T-helper 2 cell treated with Interferon-gamma antibody and Interleukin-4, amounts not matched to agents 100 ng/mL and 5 ng/mL, for 36 hours (primary cell): ENCODE measurements around the gene MTMR3. TPM values are rescaled to one million over a fixed set of nuclear protein-coding genes. Genes with fewer than 3 reads are reported as not detected.
"Not testable (repeated sequence)": the region's sequence is repeated elsewhere in the genome, so short reads cannot be mapped to it uniquely, and the experiment has no call there.

Experiments used
- intact Hi-C: fragments of 100-400 bp; cut with micrococcal nuclease; formaldehyde crosslinking; loops from one replicate; pipeline ENCODE4 v1.15.1; 2023
- total RNA-seq: library from RNA; stranded (reverse); gene quantifications from 2 replicates; pipeline ENCODE4 v1.2.3, GENCODE V29; 2022

Gene MTMR3
- total RNA-seq, 1 donor from 2014 or later = 27.8 TPM

DNA sequence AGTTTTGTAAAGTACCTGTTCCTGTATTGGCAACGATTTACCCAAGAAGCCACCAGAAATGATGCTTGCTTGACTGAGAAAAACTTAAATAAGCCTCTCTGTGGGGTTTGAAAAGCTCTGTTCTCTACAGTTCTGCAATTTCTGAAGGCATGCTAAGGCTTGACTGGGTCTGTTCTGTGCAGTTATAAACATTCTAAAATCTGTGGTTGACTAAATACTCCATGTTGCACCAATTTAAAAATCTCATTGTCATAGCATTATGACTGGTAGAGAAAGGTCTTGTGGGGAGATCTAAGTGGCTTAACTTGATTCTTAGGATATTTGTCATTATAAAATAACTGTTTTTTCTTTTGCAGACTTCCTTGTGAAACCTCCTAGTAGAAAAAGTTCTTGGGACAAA is 73.7 kb downstream of the MTMR3 start:
- intact Hi-C loops = no loop called here

DNA sequence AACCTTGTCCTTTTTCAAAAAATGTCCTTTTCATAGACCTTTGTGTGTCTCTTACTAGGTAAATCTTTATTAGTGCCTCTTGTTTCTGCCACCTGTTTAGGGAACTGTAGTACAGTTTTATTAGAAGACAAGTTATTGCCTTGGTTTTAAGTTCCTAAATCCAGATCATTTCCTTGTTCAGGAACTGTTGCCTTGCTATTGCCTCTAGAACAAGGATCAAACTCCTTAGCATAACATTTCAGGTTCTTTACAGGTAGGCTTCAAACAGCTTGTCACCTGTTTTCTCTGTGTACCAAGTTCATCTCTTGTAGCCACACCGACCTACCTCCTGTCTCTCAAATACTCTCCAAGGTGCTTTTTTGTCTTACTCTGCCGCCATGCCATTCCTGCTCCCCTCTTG is 75.2 kb downstream of the MTMR3 start:
- intact Hi-C loops = no loop called here

DNA sequence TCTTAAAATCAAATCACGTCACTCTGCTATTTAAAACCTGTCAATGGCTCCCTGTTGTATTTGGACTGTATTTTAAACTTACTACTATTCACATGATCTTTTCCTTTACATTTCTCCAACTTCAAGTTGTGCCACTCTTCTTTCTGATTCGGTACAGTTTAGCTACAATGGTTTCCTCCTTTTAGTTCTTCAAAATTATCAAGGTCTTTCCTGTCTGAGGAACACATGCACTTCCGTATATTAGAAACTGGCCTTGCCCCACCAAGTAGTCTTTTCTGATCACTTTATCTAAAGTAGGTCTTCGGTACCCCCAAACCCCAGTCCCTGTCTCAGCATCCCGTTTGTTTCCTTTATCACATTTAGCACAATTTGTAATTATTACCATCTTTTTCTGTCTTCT is 81.8 kb downstream of the MTMR3 start:
- intact Hi-C loops = no loop called here

DNA sequence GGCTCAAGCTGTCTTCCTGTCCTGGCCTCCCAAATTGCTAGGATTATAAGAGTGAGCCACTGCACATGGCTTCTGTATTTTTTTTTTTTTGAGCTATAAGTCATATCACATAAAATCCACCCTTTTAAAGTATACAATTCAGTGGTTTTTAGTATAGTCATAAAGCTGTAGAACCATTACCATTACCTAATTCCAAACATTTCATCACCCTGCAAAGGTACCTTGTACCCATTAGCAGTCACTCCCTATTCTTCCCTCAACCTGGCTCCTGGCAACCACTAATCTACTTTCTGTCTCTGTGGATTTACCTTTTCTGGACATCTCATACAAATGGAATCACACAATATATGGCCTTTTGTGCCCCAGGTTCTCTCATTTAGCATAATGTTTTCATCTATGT is 84.5 kb downstream of the MTMR3 start:
- intact Hi-C loops = no loop called here

DNA sequence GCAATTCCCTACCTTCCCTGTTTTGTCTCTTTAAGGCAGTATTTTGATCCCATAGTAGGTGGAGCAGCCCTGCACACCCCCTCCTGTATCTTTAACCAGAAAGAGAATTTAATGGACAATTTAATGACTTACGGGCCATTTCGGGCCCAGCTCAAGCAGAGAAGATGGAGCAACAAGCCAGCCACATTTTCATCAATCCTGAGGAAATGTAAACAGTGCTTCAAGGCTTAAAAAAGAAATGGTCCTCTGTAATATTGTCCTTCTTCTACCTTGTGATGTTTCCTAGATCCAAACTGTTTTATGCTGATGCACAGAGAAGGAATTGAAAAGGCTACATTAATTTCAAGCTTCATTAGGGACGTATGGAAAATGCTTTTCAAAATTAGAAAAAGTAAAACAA is 88.6 kb downstream of the MTMR3 start:
- intact Hi-C loops = no loop called here

DNA sequence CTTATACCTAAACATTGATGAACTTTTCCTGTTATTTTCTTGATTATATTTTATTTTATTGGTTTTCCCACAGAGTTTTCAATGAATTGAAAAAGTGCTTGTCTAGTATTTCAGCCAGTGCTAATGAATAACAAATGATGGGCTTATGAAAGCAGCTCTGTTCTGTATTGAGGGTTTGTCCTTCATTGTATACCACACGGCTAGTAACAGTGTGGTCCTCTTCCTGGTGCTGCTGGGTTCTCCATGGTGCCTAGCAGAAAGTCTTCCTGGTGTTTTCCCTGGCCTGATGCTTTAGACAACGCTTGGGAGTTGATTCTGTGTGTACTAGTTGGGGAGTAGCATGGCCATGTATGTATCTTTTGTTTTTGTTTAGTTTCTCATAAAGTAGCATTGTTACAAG is 89.1 kb downstream of the MTMR3 start:
- intact Hi-C loops = no loop called here

DNA sequence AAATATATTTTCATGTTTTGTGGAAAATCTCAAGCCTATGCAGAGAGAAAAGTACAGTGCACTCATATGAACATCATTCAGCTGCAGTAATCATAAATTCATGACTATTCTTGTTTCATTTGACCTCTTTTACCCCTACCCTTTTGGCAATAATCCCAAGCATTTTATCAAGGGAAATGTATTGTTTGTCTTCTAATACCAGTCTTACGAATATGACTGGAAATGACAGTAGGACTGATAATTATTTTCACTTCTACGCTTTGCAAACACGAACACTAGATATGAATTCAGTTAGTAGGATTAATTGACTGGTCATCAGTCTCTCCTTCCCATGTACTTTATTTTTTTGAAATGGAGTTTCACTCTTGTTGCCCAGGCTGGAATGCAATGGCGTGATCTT is 90.3 kb downstream of the MTMR3 start:
- intact Hi-C loops = no loop called here

DNA sequence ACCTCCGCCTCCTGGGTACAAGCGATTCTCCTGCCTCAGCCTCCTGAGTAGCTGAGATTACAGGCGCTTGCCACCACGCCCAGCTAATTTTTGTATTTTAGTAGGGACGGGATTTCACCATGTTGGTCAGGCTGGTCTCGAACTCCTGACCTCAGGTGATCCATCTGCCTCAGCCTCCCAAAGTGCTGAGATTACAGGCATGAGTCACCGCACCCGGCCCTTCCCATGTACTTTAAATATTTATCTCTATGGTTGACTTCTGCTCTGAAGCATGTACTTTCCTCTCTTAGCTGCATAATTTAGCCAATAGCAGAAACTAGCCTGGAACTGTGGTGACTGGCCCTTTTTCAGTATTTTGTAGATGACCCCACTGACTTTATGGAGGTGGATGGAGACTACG is 90.7 kb downstream of the MTMR3 start:
- intact Hi-C loops = not testable (repeated sequence)

DNA sequence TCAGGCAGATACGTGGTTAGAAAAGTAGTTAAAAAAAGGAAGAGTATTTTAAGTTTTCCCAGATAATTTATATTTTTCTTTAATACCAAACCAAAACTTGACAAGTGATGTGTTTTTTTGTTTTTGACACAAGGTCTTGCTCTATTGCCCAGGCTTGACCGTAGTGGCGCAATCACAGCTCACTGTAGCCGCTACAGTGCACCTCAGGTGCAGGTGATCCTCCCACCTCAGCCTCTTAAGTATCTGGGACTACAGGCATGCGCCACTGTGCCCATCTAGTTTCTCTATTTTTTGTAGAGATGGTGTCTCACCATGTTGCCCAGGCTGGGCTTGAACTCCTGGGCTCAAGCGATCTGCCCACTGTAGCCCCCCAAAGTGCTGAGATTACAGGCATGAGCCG is 92.5 kb downstream of the MTMR3 start:
- intact Hi-C loops = no loop called here

DNA sequence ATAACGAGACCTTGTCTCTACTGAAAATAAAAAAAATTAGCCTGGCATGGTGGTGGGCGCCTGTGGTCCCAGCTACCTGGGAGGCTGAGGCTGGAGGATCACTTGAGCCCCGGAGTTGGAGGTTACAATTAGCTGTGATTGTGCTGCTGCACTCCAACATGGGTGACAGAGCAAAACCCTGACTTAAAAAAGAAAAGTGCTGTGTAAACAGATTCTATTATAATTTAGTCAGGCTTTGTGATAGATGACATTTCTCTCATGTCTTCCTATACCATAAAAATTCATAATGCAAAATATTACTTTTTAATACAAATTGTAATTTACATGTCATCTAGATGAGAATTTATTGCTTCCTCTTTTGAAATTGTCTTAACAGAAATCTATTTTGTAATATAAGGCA is 94.1 kb downstream of the MTMR3 start:
- intact Hi-C loops = no loop called here

DNA sequence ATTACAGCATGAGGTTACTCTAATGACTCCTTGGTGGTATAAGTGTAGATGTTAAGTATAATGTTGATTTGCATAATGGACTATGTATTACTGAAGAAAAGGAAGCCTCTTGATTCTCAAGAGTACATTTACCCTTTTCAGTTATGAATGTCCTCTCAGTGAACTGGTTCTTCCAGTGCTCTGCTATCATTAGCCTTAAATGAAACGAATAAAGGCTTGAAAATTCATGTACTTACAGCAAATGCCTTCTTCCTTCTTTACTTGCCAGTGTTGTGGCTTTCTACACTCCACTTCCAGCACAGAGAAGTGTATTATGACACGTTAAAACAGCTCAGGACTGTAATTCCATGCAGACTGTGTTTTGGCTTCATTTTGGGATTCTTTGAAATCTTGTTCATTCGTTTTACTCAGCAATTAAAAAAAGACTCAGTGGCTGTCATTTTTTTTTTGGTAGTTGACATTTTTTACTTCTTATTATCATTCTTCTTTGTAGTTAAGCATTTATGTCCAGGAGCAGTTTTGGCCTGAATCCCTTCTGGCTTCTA is 96.9 kb downstream of the MTMR3 start:
- intact Hi-C loops = no loop called here

DNA sequence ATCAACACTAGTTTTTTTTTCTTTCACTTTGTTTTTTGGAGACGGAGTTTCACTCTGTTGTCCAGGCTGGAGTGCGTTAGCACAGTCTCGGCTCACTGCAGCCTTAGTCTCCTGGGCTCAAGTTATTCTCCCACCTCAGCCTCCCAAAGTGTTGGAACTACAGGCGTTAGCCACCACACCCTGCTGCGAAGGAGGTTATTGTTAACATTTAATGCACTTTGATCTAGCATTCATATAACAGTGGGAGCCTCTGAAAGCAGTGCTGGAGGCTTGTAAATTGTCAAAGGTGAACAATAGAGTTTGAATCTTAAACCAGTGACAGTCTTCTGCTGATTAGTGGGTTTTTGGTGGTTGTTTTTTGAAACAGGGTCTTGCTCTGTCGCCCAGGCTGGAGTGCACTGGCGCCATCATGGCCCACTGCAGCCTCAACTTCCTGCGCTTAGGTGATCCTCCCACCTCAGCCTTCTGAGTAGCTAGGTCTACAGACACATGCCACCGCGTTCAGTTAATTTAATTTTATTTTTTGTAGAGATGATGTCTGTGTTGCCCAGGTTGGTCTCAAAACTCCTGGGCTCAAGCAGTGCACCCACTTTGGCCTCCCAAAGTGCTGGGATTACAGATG is 100.4 kb downstream of the MTMR3 start:
- intact Hi-C loops = no loop called here

DNA sequence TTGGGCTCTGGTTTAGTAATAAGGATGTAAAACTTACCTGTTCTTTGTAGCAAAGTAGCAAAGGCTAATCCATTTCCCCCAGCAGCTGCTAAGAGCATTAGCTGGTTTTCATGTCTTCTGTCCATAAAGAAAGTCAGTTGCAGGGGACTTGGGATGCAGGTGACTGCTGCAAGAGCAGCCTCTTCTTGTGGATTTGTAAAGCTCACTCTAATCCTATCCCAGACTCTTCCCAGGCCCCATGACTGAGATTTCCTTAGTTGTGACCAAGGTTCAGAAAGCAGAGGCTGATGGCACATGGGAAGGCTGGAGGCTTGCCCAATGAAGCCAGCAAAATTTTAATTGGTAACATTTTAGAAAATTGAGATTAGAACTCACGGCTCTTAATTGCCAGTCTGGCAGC is 102.9 kb downstream of the MTMR3 start:
- intact Hi-C loops = no loop called here

DNA sequence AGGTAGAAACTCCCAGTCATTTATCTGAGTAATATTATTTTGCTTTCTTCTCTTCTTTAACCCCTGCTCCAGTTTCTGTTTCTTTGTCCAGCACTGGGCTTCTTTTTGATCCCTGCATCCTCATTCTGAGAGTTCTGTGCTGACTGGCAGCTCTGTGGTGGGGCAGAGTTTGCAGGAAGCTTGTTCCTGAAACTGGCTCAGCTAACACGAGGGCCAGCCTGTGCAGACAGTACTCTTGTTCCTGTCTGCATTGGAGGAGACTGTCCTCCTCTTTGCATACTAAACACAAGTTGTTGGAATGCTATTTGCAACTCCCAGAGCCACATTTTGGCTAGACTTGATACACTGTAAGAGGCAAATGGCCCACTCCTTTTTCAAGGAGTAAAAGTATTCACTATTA is 104.2 kb downstream of the MTMR3 start:
- intact Hi-C loops = no loop called here

DNA sequence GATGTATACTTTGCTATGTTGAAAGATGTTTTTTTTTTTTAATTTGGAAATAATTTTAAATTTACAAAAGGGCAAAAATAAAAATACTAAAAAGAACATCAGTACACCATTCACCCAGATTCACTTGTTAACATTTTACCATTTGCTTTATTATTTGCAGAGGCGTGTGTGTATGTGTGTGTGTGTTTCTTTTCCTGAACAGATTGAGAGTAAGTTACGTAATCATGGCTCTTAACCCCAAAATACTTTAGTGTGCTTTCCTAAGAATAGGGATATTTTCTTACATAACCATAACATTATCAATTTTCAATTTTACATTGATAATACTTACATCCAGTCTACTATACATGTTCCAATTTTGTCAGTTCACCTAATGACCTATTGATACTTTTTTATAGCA is 105.7 kb downstream of the MTMR3 start:
- intact Hi-C loops = no loop called here

DNA sequence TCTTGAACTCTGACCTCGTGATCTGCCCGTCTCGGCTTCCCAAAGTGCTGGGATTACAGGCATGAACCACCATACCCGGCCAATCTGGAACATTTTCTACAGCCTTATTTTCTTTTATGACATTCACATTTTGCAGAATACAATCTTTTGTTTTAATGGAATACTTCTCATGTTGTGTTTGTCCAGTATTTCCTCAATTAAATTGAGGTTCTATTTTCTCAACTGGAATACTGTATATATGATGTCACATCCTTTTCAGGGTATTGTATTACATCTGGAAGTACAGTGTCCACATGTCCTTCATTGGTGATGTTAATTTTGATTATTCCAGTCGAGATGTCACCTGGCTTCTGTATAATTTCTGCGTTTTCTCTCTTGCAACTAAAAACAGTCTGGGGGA is 106.5 kb downstream of the MTMR3 start:
- intact Hi-C loops = no loop called here

DNA sequence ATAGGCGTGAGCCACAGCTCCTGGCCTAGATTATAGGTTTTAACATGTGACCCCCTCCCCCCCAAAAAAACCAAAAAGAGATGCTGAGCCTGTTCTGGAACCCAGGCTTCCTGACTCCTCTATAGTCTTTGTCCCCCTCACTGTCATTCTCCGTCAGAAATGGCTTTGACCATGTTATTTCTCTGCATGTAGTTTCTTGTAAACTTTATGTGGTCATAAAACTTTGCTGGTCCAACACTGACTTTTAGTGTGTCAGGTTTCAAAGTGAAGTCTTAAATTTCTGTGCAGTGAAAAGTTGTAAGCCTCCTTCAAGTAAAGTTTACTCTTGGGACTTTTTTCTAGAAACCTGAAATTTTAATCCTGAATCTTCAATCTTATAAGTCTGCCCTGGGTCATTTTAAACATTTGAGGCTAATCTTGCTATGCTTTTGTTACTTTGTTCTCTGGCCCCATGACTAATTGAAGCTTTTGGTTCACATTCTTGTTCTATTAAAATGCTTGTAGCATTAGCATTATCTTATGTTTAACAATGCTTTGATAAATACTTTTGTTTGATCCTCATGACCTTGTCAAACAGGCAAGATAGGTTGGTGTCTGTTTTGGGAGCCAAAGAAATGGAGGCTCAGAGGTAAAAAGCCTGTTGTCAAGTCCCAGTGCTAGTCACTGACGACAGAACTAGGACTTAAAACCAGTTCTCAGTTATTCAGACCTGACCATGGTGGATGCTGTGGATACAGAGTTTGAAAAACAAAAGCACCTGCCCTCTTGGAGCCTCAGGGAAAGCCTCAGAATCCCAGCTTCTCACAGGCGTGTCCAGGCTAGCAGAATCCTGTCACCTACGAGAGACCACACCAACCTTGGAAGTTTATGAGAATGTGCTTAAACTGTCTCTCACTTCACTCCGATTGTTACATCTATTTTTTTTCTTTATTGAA is 109.6 kb downstream of the MTMR3 start:
- intact Hi-C loops = no loop called here

DNA sequence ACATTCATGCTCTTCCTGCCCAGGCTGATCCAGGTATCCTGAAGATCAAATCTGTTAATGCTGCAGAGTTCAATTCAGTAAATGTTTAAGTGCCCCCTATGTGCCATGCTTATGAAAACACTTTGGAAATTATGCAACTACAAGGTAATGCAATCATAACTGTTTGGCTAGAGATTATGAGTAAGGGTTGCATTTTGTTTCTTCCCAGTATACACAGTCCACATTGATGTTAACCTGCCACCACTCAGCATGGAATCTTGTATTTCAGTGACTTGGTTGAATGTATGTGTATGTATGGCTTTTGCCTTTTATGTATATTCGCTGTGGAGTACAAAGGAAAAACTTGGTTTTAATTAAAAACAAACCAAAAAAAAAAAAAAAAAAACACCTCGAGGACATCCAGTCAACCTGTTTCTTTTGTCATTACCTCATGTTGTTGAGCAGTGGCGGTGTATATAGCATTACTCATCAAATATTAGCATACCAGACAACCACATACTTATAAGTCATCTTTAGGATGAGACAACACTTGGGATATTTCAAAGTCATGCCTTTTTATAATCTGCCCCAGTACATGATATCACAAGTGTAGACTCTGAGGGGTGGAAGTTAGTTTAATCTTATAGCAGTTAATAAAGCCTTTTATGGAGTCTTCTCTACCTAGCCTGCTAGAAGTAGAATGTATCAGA is 111.2 kb downstream of the MTMR3 start:
- intact Hi-C loops = no loop called here

DNA sequence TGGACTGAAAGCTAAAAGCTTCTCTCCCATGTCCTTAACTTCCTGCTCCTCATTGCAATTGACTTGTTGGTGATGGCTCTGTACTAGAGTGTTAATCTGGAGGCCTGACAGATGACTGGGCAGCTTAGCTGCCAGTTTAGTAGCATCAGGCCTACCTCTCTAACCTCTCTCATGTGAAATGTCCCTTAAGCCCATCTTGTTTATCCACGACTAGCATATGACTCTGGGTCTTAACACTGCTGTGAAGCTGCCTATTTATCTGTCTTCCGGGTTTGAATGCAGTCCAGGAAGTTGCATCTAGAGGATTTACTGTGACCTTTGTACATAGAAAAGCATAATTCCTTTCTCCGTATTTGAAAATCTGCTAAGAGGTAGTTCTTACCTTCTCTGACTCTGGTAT is 112.0 kb downstream of the MTMR3 start:
- intact Hi-C loops = no loop called here

DNA sequence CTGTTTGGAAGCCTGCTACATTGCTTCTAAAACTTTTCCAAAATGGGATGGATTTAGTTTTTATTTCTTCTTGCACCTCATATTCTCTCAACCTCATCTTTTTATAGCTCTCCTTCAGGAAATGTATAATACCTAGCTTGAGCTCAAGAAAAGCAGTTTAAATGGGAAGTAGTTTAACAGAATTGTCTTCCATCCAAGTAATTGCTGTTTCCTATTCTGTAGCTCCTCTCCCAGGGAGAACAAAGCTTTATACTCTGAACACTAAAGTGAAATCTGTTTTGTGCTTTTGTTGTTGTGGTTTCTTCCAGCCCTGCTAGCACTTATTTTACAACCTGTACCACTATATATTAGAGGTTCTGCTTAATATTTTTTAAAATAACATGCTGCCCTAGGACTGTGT is 114.1 kb downstream of the MTMR3 start:
- intact Hi-C loops = no loop called here

DNA sequence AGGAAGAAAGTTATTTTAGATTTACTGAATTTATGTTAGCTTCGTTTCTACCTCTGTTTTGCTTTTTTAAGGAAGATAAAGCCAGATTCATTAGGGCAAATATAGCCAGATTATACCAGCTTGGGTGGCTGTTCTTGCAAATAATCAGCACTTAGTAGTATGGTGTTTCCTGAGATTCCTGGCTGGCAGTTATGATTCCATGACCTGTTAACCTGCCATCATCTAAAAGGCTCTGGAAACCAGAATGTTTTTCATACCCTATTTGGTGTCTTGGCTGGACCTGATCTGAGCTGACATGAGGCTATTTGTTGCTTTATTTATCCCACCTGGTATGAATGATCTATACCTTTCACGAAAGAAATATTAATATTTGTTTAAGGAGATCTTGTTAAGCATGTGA is 114.5 kb downstream of the MTMR3 start:
- intact Hi-C loops = no loop called here
